ENCODE data around the gene TMEM63A.

DNA sequence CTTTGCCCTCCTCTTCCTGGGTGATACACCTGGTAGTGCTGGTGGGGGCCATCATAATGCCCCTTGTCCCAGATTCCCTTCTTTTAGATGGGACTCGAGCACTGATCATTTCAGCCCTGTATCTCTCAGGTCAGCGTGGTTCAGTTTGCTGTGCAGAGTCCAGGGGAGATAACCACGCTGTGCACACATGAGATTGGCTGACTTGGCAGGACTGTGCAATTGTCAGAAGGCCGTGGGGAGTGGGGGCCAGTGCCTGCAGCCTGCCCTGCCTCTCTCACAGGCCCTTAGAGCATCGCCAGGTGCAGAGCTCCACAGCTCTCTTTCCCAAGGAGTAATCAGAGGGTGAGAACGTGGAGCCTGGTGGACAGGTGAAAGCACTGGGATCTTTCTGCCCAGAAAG lies 57.1 kb downstream of the TMEM63A start:
- TF ChIP-seq CTCF (IDR thresholded peaks at IDR 0.05; ENCODE audit: insufficient read depth, low read length, poor library complexity, severe bottlenecking) (no peak), EZH2phosphoT487 (conservative IDR thresholded peaks at IDR 0.05; ENCODE audit: low read length) (no peak)

Measured in SU-DHL-6 (cell line).